GM12874 (cell line): ENCODE results near the gene CD22.

ENCODE experiments used
- TF ChIP-seq, protein P1 (sequence below): IDR thresholded peaks from 2 replicates; pipeline ENCODE4 v1.5.1; 2011; ENCODE audit warnings: low read depth, mild to moderate bottlenecking, control low read depth, low read length, moderate library complexity; ENCODE audit not compliant: insufficient read depth

The CD22 gene

DNA sequence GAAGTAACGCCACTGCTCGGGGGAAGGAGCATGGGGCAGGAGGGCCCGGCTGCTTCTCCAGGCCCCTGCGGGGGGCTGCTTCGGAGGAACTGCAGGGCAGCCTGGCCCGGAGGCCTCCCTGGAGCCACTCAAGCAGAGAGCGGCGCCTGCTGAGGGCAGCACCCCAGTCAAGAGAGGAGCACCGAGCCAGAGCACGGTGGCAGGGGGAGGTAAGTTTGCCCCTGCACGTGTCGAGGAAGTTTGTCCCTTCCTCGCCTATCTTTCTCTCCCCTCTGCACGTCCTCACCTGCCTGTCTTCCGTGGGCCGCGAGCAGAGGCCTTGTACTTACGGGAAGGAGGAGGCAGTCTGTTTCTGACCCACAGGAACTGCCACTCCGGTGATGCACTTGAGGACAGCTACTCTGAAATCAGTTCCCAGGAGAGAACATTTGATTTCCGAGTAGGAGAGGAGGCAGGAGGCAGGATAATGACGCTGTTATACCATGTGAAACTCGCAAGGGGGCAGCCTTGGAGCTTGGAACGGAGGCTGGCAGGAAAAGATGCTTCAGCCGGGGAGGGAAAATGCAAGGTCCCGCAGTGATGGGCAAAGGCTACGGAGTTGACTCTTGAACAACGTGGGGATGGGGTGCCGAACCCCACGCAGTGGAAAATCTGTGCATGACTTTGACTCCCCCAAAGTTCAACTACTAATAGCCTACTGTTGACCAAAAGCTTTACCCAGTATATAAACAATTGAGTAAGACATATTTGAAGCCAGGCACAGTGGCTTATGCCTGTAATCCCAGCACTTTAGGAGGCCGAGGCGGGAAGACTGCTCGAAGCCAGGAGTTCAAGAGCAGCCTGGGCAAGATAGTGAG lies 23.7 kb downstream of the CD22 start:
- TF ChIP-seq, protein P1, sequence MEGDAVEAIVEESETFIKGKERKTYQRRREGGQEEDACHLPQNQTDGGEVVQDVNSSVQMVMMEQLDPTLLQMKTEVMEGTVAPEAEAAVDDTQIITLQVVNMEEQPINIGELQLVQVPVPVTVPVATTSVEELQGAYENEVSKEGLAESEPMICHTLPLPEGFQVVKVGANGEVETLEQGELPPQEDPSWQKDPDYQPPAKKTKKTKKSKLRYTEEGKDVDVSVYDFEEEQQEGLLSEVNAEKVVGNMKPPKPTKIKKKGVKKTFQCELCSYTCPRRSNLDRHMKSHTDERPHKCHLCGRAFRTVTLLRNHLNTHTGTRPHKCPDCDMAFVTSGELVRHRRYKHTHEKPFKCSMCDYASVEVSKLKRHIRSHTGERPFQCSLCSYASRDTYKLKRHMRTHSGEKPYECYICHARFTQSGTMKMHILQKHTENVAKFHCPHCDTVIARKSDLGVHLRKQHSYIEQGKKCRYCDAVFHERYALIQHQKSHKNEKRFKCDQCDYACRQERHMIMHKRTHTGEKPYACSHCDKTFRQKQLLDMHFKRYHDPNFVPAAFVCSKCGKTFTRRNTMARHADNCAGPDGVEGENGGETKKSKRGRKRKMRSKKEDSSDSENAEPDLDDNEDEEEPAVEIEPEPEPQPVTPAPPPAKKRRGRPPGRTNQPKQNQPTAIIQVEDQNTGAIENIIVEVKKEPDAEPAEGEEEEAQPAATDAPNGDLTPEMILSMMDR = peak; percentile 78

DNA sequence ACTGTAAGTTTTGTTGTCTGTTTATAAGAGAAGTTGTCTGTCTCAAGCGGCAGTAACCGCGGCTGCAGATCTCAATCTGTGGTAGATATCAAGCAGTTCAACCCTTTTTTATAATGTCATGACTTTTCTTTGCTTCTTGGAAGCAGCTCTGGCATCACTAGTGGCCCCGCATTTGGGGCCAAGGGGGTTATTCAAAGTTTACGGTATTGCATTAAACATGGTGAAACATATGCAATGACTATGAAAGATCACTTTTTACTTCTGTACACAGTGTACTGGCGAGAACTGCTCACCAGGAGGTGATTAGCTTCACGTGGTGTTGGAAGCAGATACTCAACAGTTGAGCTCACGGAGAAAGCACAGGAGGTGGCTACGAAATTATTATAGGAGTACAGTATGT lies 24.6 kb downstream of the CD22 start:
- TF ChIP-seq, protein P1 = no peak

GRCh38 chr19:35354898-35355297 lies 25.9 kb downstream of the CD22 start:
- TF ChIP-seq, protein P1 = no peak

- TF ChIP-seq, protein P1 = no peak
These were observed 26.9 kb downstream of the CD22 start for GRCh38 chr19:35355791-35356460.

DNA sequence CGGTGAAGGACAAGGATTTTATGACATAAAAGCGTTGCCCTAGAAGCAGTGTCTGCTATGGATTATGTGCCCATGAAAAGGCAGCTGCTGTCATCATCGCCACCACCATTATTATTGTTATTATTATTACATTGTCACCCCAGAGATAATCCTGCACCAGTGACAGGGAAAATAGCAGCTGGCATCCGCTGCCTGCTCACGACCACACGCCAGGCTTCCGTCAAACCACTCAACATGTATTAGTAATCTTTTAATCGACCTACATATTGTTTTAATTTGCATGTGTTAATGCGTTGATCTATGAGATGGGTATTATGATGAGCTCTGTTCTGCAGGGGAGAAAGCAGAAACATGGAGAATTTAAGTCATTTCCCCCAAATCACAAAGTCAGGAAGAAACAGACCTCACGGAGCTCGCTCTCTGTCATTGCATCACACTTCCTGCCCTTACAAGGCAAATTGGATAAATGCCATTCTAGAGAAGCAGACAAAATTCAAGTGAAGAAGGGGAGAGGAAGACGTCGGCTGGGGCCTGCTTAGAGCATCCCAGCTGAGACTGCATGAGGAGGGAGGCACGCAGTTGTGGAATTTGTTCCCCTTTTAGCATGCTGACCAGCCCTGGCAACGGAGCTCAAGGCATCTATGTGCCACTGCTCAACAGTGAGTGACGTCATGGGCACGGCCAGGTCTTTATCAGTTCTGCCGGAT lies 29.0 kb downstream of the CD22 start, which contains the start of gene FFAR3:
TSS of gene FFAR3 (plus strand) at position 594 of the 707 bp plus-strand sequence. CDS start 431 bp downstream, outside the sequence.
- TF ChIP-seq, protein P1 = no peak

GRCh38 chr19:35360880-35361420 lies 32.0 kb downstream of the CD22 start:
- TF ChIP-seq, protein P1 = no peak
